Mucosa of rectum (tissue), 2 donors: ENCODE data around the gene TMEM167A.

Experiments
- H3K27ac ChIP-seq, 2 donors: one replicate each; pipeline ENCODE4 v1.7.0; 2013; ENCODE audit warnings: inconsistent platforms in 2 of 2, low read depth in 2 of 2, low read length in 2 of 2
- H3K27me3 ChIP-seq, 2 donors: one replicate each; pipeline ENCODE4 v1.7.0; 2013; ENCODE audit warnings: low read length in 2 of 2; ENCODE audit not compliant: control insufficient read depth in 2 of 2, insufficient read depth in 2 of 2
- H3K36me3 ChIP-seq, 2 donors: one replicate each; pipeline ENCODE4 v1.7.0; 2013; ENCODE audit warnings: low read length in 2 of 2; ENCODE audit not compliant: control insufficient read depth in 2 of 2, insufficient read depth in 2 of 2
- H3K4me1 ChIP-seq, 2 donors: one replicate each; pipeline ENCODE4 v1.7.0; 2013; ENCODE audit warnings: low read length in 2 of 2, mild to moderate bottlenecking in 1 of 2; ENCODE audit not compliant: control insufficient read depth in 2 of 2, insufficient read depth in 2 of 2
- H3K4me3 ChIP-seq, 2 donors: one replicate each; pipeline ENCODE4 v1.7.0; 2013; ENCODE audit warnings: low read length in 2 of 2
- H3K9ac ChIP-seq, 2 donors: one replicate each; pipeline ENCODE4 v1.7.0; 2013; ENCODE audit warnings: low read length in 2 of 2, low read depth in 1 of 2, mild to moderate bottlenecking in 1 of 2
- H3K9me3 ChIP-seq, 2 donors: one replicate each; pipeline ENCODE4 v1.7.0; 2013; ENCODE audit warnings: low read length in 2 of 2; ENCODE audit not compliant: control insufficient read depth in 2 of 2
- donor health status: healthy.
- donor health status: Normal muscosa, but diverticular disease.

TMEM167A gene

DNA sequence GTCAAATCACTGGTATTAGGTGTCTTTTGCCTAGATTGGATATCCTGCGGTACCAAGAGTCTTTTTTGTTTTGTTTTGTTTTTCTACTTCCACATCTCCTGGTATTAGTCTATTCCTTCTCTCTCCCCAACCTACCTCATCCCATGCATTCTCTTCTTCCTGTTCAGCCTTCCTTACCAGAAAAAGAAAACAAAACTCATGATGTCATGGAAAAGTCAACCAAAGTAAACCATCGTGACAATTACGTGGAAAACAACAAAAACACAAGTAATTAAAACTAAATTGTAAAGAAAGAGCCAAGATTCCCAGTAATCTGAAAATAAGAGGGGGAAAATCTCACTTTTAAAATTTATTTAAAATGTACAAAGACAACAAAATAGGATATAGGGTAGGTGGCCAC lies 38.3 kb downstream of the TMEM167A start:
- Histone ChIP-seq H3K36me3 (no peaks in the 10 kb centered on the region), H3K9me3 (no peaks in the 10 kb centered on the region), H3K9ac (no peak overlapping the region), H3K4me3 (no peak overlapping the region), H3K27me3 (no peaks in the 10 kb centered on the region), H3K27ac (no peak overlapping the region), H3K4me1 (no peaks in the 10 kb centered on the region)

DNA sequence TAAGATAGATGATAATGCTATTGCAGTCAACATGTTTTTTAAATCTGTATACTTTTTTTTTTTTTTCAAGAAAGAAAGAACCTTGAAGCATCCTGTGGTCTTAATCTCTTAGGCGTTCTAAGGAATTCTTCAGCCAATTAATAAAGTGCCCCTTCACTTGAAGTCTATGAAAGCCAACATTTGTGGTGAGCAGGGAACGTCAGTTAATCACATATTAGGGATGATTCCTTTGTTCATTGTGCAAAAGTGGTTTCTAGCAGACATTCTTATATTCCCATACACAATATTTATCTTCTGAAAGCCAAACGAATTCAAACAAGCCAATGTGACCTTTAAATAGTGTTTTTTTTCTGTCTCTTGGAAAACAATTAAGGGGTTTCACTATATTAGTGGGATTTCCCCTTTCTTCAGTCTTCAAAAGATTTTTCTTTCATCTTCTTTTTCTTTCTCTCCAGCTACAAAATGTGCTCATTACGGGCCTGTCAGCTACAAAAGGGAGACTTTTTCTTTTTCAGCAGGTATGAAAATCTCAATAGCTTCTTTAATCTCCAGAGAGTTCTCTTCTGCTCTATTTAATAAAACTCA lies 40.1 kb downstream of the TMEM167A start:
- no peaks in the 10 kb centered on the region for H3K36me3 ChIP-seq
- H3K9me3 ChIP-seq, result no peaks in the 10 kb centered on the region
- no peak overlapping the region for H3K27ac ChIP-seq
- no peak overlapping the region for H3K9ac ChIP-seq
- H3K4me3 ChIP-seq, result no peak overlapping the region
- no peaks in the 10 kb centered on the region for H3K27me3 ChIP-seq
- H3K4me1 ChIP-seq, result no peaks in the 10 kb centered on the region

GRCh38 chr5:83035373-83036100 lies 41.7 kb downstream of the TMEM167A start:
- Histone ChIP-seq H3K9ac (no peak overlapping the region), H3K4me1 (no peaks in the 10 kb centered on the region), H3K36me3 (no peaks in the 10 kb centered on the region), H3K4me3 (no peak overlapping the region), H3K27me3 (no peaks in the 10 kb centered on the region), H3K9me3 (no peaks in the 10 kb centered on the region), H3K27ac (no peak overlapping the region)

GRCh38 chr5:83034528-83035207 lies 42.5 kb downstream of the TMEM167A start:
- Histone ChIP-seq H3K27me3 (no peaks in the 10 kb centered on the region), H3K4me1 (no peaks in the 10 kb centered on the region), H3K9me3 (no peaks in the 10 kb centered on the region), H3K9ac (no peak overlapping the region), H3K36me3 (no peaks in the 10 kb centered on the region), H3K27ac (no peak overlapping the region), H3K4me3 (no peak overlapping the region)

- no peaks in the 10 kb centered on the region for H3K27me3 ChIP-seq
- no peak overlapping the region for H3K27ac ChIP-seq
- H3K4me3 ChIP-seq, result no peak overlapping the region
- H3K9ac ChIP-seq, result no peak overlapping the region
- no peaks in the 10 kb centered on the region for H3K9me3 ChIP-seq
- H3K36me3 ChIP-seq, result no peaks in the 10 kb centered on the region
- no peaks in the 10 kb centered on the region for H3K4me1 ChIP-seq
Observed at GRCh38 chr5:83034036-83034435, 43.2 kb downstream of the TMEM167A start.

DNA sequence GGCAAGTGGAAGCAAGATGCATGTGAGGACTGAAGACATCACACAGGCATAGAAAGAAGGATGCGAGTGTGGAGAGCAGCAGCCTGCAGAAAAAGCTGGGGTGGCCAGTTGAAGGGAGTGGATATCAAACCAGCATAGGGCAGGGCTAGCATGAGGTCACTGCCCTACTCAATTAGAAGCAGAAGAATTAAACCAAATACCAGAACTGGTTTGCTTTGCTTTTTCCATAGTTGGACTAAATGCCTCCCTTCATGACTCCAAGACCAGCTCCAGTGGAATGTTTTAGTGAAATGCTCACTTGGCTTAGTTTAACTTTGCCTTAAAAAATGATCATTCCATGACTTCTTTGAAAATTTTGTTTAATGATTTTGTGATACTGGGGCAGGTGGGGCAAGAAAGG lies 45.8 kb downstream of the TMEM167A start:
- Histone ChIP-seq H3K9ac (no peak overlapping the region), H3K4me3 (no peak overlapping the region), H3K4me1 (no peaks in the 10 kb centered on the region), H3K27me3 (no peaks in the 10 kb centered on the region), H3K36me3 (no peaks in the 10 kb centered on the region), H3K9me3 (no peaks in the 10 kb centered on the region), H3K27ac (no peak overlapping the region)

DNA sequence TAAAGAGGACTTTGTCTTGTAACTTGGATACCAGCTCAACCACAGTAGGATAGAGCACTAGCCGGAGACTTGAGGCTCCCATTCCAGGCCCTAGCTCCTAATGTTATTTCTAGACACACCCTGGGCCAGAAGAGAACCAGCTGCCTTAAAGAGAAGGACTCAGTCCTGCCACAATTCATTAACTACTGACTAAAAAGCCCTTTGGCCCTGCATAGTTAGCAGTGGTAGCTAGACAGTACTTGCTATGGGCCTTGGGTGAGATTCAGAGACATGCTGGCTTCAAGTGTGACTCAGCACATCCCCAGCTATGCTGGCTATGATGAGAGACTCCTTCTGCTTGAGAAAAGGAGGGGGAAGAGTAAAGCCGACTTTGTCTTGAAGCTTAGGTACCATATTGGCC lies 47.3 kb downstream of the TMEM167A start:
- Histone ChIP-seq H3K4me1 (no peaks in the 10 kb centered on the region), H3K9me3 (no peaks in the 10 kb centered on the region), H3K36me3 (no peaks in the 10 kb centered on the region), H3K4me3 (no peak overlapping the region), H3K9ac (no peak overlapping the region), H3K27me3 (no peaks in the 10 kb centered on the region), H3K27ac (no peak overlapping the region)

DNA sequence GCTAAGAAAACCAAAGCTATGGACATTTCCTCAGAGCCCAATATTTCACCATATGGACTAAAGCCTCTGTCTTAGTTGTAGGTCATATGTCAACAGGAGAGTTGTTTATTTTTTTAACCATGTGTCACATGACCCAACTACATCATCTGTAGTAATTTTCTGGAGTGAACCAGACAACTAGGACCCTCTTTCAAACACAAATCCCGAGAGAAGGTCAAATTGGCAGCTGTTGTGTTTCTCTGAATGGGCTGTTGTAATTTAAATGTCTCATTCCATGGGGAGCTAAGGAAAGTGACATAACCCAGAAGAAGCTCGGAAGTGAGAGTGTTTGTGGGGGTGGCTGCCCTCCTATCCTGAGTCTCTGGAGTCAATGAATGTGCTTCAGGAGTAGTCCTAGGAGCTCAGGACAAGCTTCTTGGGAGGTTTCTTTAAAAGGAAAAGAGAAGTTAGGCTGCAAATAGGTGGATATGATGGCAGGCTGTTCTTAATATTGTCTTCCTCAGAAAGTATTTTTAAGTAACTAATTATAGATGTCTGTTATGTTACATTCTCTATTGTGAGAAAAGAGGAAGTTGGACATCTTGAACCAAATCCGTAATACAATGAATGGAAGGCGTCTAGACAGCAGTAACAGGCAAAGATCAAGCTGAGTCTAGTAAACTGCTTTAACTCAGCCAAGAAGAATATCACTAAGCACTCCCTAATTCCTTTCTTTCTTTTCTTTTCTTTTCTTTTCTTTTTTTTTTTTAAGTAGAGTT lies 50.1 kb downstream of the TMEM167A start:
- Histone ChIP-seq H3K27ac (no peak overlapping the region), H3K4me3 (no peak overlapping the region), H3K9ac (no peak overlapping the region), H3K4me1 (no peaks in the 10 kb centered on the region), H3K36me3 (no peaks in the 10 kb centered on the region), H3K27me3 (no peaks in the 10 kb centered on the region), H3K9me3 (no peaks in the 10 kb centered on the region)

GRCh38 chr5:83026516-83026915 lies 50.7 kb downstream of the TMEM167A start:
- no peaks in the 10 kb centered on the region for H3K4me1 ChIP-seq
- no peak overlapping the region for H3K4me3 ChIP-seq
- no peaks in the 10 kb centered on the region for H3K9me3 ChIP-seq
- H3K27ac ChIP-seq, result no peak overlapping the region
- H3K27me3 ChIP-seq, result no peaks in the 10 kb centered on the region
- H3K36me3 ChIP-seq, result no peaks in the 10 kb centered on the region
- H3K9ac ChIP-seq, result no peak overlapping the region
